ENCODE results near the gene MRPS2.
"Not testable (repeated sequence)": the region's sequence is repeated elsewhere in the genome, so short reads cannot be mapped to it uniquely, and the experiment has no call there.

MRPS2 gene

GRCh38 chr9:135500525-135501260 lies at the start of gene MRPS2:
TSS of gene MRPS2 (plus strand) at chr9:135500682. CDS start at chr9:135500711, 29 bp downstream.
- DNase-seq, result peak; percentile 76 to 82

- no peak for DNase-seq
Observed at GRCh38 chr9:135450956-135451355, 49.5 kb upstream of the MRPS2 start.

DNA sequence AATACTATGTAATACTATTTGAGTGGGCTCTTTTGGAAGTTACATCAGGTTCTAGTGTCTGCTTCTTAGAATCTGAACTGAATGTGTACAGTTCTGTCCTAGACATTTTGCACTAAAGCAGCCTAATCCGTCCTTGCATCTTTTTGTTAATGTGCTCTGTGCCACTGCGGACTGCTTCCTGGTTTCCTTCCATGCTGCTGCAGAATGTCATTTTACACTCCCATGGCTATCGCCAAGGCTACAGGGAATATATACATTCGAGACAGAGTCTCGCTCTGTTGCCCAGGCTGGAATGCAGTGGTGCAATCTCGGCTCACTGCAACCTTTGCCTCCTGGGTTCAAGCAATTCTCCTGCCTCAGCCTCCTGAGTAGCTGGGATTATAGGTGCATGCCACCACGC lies 48.6 kb upstream of the MRPS2 start:
- not testable (repeated sequence) for DNase-seq

- no peak for DNase-seq
Observed at GRCh38 chr9:135454737-135455136, 45.7 kb upstream of the MRPS2 start.

DNA sequence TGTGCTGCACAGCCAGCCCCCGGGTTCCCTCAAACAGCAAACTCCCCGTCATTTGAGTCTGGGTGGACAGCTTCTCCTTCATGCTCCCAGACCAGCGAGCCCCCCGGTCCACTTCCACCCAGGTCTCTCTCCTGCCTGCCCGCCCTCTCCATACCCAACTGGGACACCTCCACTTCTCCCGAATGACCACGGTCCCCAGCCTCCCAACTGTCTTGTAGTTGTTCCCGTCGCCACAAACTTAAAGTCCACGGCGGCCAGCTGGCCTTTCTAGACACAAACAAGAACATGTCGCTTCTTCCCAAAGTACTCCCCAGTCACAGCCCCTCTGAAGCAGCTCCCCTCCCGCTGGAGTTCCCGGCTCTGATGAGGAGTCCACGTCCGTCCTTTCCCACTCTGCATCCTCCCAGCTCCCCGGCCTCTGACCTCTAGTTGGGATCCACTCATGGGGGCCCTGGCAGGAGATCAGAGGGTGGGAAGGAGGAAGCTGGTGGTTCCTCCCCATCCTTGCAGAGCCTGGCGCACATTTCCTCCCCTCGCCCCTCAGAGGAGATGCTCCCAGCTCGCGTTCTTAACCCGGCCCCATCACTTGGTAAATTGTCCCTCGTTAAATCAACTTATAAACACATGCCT lies 45.0 kb upstream of the MRPS2 start:
- no peak for DNase-seq

GRCh38 chr9:135456436-135457104 lies 43.9 kb upstream of the MRPS2 start:
- DNase-seq, result no peak

DNA sequence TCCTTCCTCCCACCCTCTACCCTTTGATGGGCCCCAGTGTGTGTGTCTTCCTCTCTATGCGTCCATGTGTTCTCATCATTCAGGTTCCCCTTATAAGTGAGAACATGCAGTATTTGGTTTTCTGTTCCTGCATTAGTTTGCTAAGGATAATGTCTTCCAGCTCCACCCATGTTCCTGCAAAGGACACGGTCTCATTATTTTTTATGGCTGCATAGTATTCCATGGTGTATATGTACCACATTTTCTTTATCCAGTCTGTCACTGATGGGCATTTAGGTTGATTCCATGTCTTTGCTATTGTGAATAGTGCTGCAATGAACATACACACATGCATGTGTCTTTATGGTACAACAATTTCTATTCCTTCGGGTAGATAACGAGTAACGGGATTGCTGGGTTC lies 42.0 kb upstream of the MRPS2 start:
- DNase-seq, result not testable (repeated sequence)

DNA sequence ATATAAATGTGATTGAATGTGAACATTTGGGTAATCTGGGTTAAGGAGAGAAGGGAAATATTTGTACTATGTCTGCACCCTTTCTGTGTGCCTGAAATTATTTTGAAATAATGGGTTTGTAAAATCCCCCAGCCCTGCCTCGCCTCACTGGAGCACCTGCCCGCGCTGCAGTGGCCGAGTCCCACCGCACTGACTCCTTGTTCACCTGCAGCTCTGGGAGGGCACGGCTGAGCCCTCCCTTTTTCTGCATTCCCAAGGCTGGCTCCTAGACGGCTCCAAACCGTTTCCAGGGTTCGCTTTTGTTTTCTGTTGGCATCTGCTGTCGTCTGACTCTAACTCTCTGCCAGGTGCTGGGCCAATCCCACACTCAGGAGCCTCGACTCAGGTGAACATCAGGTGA lies 38.5 kb upstream of the MRPS2 start:
- no peak for DNase-seq

- no peak for DNase-seq
Observed at GRCh38 chr9:135463140-135463539, 37.3 kb upstream of the MRPS2 start.

GRCh38 chr9:135464181-135464580 lies 36.3 kb upstream of the MRPS2 start:
- no peak for DNase-seq

GRCh38 chr9:135468854-135469521 lies 31.5 kb upstream of the MRPS2 start:
- DNase-seq, result peak; percentile 37 to 52

GRCh38 chr9:135471791-135472640 lies 28.5 kb upstream of the MRPS2 start:
- no peak for DNase-seq

- DNase-seq, result no peak
Observed at GRCh38 chr9:135473972-135474543, 26.4 kb upstream of the MRPS2 start.

- DNase-seq, result peak; percentile 16 to 20
Observed at GRCh38 chr9:135474915-135475314, 25.6 kb upstream of the MRPS2 start.

- no peak for DNase-seq
Observed at GRCh38 chr9:135476561-135477355, 23.7 kb upstream of the MRPS2 start.

DNA sequence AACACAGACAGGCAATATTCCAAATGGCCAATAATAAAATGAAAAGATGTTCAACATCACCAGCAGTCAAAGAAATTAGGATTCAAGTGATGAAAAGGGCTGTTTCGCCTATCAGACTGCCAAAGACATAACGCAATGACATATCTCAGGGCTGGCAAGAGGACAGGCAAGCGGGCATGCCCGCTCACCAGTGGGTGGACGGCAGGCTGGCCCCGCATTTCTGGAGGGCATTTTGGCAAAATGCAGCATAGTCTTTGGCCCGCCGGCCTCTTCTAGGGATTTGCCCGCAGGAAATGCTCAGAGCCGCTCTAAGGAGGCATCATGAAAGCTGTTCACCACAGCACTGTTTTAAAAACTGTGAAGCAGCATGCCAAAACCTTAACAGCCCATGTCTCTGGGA lies 22.3 kb upstream of the MRPS2 start:
- DNase-seq, result no peak

GRCh38 chr9:135478829-135479468 lies 21.5 kb upstream of the MRPS2 start:
- DNase-seq, result no peak

GRCh38 chr9:135479469-135480052 lies 20.9 kb upstream of the MRPS2 start, which contains the start of gene PPP1R26:
TSS of gene PPP1R26 (plus strand) at chr9:135479782. CDS start at chr9:135484511, 4,729 bp downstream.
- no peak for DNase-seq

DNA sequence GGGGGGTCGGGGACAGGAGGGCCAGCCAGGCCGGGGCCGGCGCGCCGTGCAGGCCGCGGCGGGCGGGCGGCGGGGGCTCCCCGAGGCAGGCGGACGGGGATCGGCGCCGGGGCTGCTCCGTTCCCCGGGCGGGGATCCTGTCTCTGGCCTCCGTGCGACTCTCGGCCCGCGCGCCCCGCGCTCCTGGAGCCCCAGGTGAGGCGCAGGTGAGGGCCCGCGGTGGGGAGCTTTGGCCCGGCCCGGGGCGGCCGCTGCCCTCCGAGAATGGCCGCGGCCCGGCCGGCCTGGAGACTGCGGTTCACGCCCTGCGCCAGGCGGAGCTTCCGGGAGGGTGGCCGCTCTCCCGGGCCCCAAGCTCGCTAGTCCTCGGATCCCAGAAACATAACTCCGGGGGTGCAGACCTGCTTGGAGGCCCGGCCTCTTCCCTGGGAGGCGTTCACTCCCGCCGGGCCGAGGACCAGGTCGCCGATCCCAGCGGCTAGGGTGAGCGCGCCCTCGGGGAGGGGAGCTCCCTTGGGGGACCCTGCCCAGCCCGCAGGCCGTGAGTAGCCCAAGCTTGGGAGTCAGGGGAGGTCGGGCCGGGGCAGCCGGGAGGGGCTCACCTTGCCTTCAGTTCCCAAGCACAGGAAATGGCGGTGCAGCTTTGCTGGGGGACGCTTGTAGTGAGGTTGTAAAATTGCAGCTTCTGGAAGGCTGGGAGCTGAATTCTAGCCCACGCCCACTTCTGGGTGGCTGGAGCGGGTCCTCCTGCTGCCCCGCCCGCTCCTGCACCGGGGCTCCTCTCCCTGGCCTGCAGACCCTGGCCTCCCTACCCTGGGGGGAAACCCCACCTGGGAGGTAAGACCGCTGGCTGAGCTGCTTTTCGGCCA lies 20.2 kb upstream of the MRPS2 start:
- DNase-seq, result no peak

All from stimulated activated CD4-positive, alpha-beta T cell treated with anti-CD3 and anti-CD28 coated beads, Interleukin-2, amount 100 ng/mL, for 48 hours (primary cell).